H1 (cell line): ENCODE data around the gene MACC1. TPM values are rescaled to one million over a fixed set of nuclear protein-coding genes. Genes with fewer than 3 reads are reported as not detected.

Source experiments
- CTCF ChIA-PET: fragments of 300-600 bp; sonication (Branson Sonifier 250); formaldehyde crosslinking; loops from one replicate; lab custom pipeline; 2021; ENCODE audit not compliant: partially characterized antibody; lab: Charles Lee
- POLR2A ChIA-PET: fragments of 300-600 bp; sonication (Branson Sonifier 250); formaldehyde crosslinking; loops from one replicate; lab custom pipeline; 2021; ENCODE audit warnings: inconsistent platforms; ENCODE audit not compliant: partially characterized antibody; lab: Charles Lee
- DNase-seq, 2 experiments: peaks; one replicate each; pipeline versions ENCODE4 v3.0.0 to v3.0.0-alpha.2; 2010 to 2022; ENCODE audit warnings: low spot score in 2 of 2, low read depth in 1 of 2, mixed read lengths in 1 of 2
- FAIRE-seq: peaks from 2 replicates; lab custom pipeline; 2011; peaks lifted over from hg19 to GRCh38; lab: Jason Lieb, UNC
- H2AFZ ChIP-seq: 2 replicates; pipeline ENCODE4 v1.8.1; 2012; ENCODE audit warnings: low read length, inconsistent platforms
- H2AK5ac ChIP-seq: 2 replicates; pipeline ENCODE4 v1.6.1; 2013; ENCODE audit warnings: low read depth, low read length
- H2BK120ac ChIP-seq: replicated peaks from 2 replicates; pipeline ENCODE3; 2013; ENCODE audit warnings: low read depth, low read length, inconsistent platforms
- H2BK12ac ChIP-seq: 2 replicates; pipeline ENCODE4 v1.6.1; 2013; ENCODE audit warnings: low read depth, low read length
- H2BK15ac ChIP-seq: 2 replicates; pipeline ENCODE4 v1.6.1; 2013; ENCODE audit warnings: low read length
- H2BK20ac ChIP-seq: 2 replicates; pipeline ENCODE4 v1.6.1; 2013; ENCODE audit warnings: low read length
- H2BK5ac ChIP-seq: 2 replicates; pipeline ENCODE4 v1.6.1; 2013; ENCODE audit warnings: low read depth, low read length
- H3K14ac ChIP-seq: 2 replicates; pipeline ENCODE4 v1.6.1; 2013; ENCODE audit warnings: inconsistent platforms; ENCODE audit not compliant: insufficient read length
- H3K18ac ChIP-seq: 2 replicates; pipeline ENCODE4 v1.6.1; 2013; ENCODE audit warnings: low read length; ENCODE audit errors: extremely low read depth
- H3K23ac ChIP-seq: 2 replicates; pipeline ENCODE4 v1.6.1; 2013; ENCODE audit warnings: inconsistent platforms; ENCODE audit not compliant: insufficient read length
- H3K23me2 ChIP-seq: 2 replicates; pipeline ENCODE4 v1.6.1; 2013; ENCODE audit warnings: low read depth, low read length
- H3K27ac ChIP-seq: 2 replicates; pipeline ENCODE4 v1.6.1; 2011; ENCODE audit warnings: low read depth, low read length, inconsistent platforms
- H3K27me3 ChIP-seq, 4 experiments: replicated peaks in 1 of 4; 1 replicate in 1 of 4; 2 replicates in 3 of 4; pipeline versions ENCODE4 v1.6.1 to v1.8.1; 2011 to 2013; ENCODE audit warnings: low read length in 3 of 4, mild to moderate bottlenecking in 3 of 4, inconsistent platforms in 2 of 4, mixed read lengths in 2 of 4, moderate library complexity in 1 of 4; ENCODE audit not compliant: control insufficient read depth in 3 of 4, insufficient read depth in 3 of 4; ENCODE audit errors: extremely low read depth in 1 of 4
- H3K36me3 ChIP-seq, 4 experiments: 2 replicates each; pipeline versions ENCODE4 v1.6.1 to v1.8.1; 2011 to 2013; ENCODE audit warnings: mild to moderate bottlenecking in 4 of 4, low read length in 3 of 4, moderate library complexity in 2 of 4, control low read depth in 1 of 4, inconsistent platforms in 1 of 4; ENCODE audit not compliant: insufficient read depth in 4 of 4, control insufficient read depth in 2 of 4
- H3K4ac ChIP-seq: replicated peaks from 2 replicates; pipeline ENCODE3; 2013; ENCODE audit warnings: low read length, low read depth, mixed read lengths, inconsistent platforms; ENCODE audit not compliant: insufficient read length
- H3K4me1 ChIP-seq, 4 experiments: replicated peaks in 1 of 4; 1 replicate in 1 of 4; 2 replicates in 3 of 4; pipeline versions ENCODE4 v1.6.1 to v1.8.1; 2011 to 2013; ENCODE audit warnings: low read length in 3 of 4, inconsistent platforms in 2 of 4, mixed read lengths in 1 of 4; ENCODE audit not compliant: insufficient read depth in 4 of 4, control insufficient read depth in 3 of 4
- H3K4me2 ChIP-seq, 2 experiments: 2 replicates each; pipeline versions ENCODE4 v1.6.1 to v1.8.1; 2011 to 2013; ENCODE audit warnings: low read depth in 2 of 2, low read length in 2 of 2, control low read depth in 1 of 2, inconsistent platforms in 1 of 2, mild to moderate bottlenecking in 1 of 2; ENCODE audit not compliant: insufficient read depth in 1 of 2
- H3K4me3 ChIP-seq, 4 experiments: fragments of 200-600, 300-600 bp in 1 of 4; sonication (generic), shearing (Covaris generic), sonication (Bioruptor Twin) in 1 of 4; 2 replicates each; pipeline versions ENCODE4 v1.5.1 to v1.8.1; 2011 to 2016; ENCODE audit warnings: low read length in 4 of 4, low read depth in 3 of 4, control low read depth in 2 of 4, inconsistent platforms in 2 of 4, mild to moderate bottlenecking in 2 of 4, mixed read lengths in 1 of 4, moderate library complexity in 1 of 4; ENCODE audit not compliant: insufficient read depth in 2 of 4; ENCODE audit errors: extremely low read depth in 1 of 4
- H3K56ac ChIP-seq: replicated peaks from 2 replicates; pipeline ENCODE3; 2013; ENCODE audit warnings: low read depth, mild to moderate bottlenecking, mixed read lengths, low read length, inconsistent platforms; ENCODE audit not compliant: insufficient read length
- H3K79me1 ChIP-seq: 2 replicates; pipeline ENCODE4 v1.6.1; 2013; ENCODE audit warnings: low read depth, low read length, control low read depth
- H3K79me2 ChIP-seq, 2 experiments: 2 replicates each; pipeline versions ENCODE4 v1.6.1 to v1.8.1; 2012 to 2013; ENCODE audit warnings: low read length in 2 of 2, mild to moderate bottlenecking in 2 of 2, inconsistent platforms in 1 of 2; ENCODE audit not compliant: insufficient read depth in 2 of 2, control insufficient read depth in 1 of 2
- H3K9ac ChIP-seq, 4 experiments: replicated peaks in 1 of 4; 1 replicate in 1 of 4; 2 replicates in 3 of 4; pipeline versions ENCODE4 v1.6.1 to v1.8.1; 2011 to 2013; ENCODE audit warnings: low read depth in 3 of 4, low read length in 3 of 4, control low read depth in 2 of 4, mild to moderate bottlenecking in 2 of 4, moderate library complexity in 2 of 4, inconsistent platforms in 1 of 4; ENCODE audit errors: extremely low read depth in 1 of 4
- H3K9me3 ChIP-seq, 2 experiments: 2 replicates each; pipeline versions ENCODE4 v1.6.1 to v1.8.1; 2012 to 2013; ENCODE audit warnings: mild to moderate bottlenecking in 2 of 2, moderate library complexity in 2 of 2, control low read depth in 1 of 2, inconsistent platforms in 1 of 2, low read depth in 1 of 2, low read length in 1 of 2, mixed read lengths in 1 of 2; ENCODE audit not compliant: insufficient read depth in 2 of 2
- H4K20me1 ChIP-seq, 2 experiments: replicated peaks in 1 of 2; 2 replicates each; pipeline versions ENCODE3 to v1.8.1; 2011 to 2013; ENCODE audit warnings: inconsistent platforms in 2 of 2, low read length in 2 of 2, mild to moderate bottlenecking in 1 of 2; ENCODE audit not compliant: insufficient read depth in 2 of 2, control insufficient read depth in 1 of 2
- H4K5ac ChIP-seq: 2 replicates; pipeline ENCODE4 v1.6.1; 2013; ENCODE audit warnings: low read length, low read depth, mixed read lengths, inconsistent platforms; ENCODE audit not compliant: insufficient read length
- H4K8ac ChIP-seq: 2 replicates; pipeline ENCODE4 v1.8.0; 2013; ENCODE audit warnings: mild to moderate bottlenecking, moderate library complexity, low read length, inconsistent platforms; ENCODE audit not compliant: insufficient read depth; ENCODE audit errors: extremely low read depth
- H4K91ac ChIP-seq: replicated peaks from 2 replicates; pipeline ENCODE3; 2013; ENCODE audit warnings: low read length, mixed read lengths, inconsistent platforms; ENCODE audit not compliant: insufficient read length
- CEBPB ChIP-seq: IDR thresholded peaks from 2 replicates; pipeline ENCODE4 v1.6.1; 2012; ENCODE audit warnings: low read depth, low read length
- TBP ChIP-seq: IDR thresholded peaks from 2 replicates; pipeline ENCODE4 v1.6.1; 2011; ENCODE audit warnings: low read depth, low read length, improper control_type of control experiment
- WGBS, 2 experiments: shearing (Covaris generic) in 1 of 2; methylation state at CpG; one replicate each; pipeline versions ENCODE4 v1.1.6 to v1.1.7; 2013 to 2015; ENCODE audit warnings: low lambda C conversion rate in 2 of 2, mixed read lengths in 2 of 2, inconsistent platforms in 1 of 2, low coverage in 1 of 2, missing lambda C conversion rate in 1 of 2; ENCODE audit not compliant: insufficient replicate concordance in 2 of 2, insufficient coverage in 1 of 2, insufficient read length in 1 of 2; ENCODE audit errors: extremely low coverage in 1 of 2, missing lambda C conversion rate in 1 of 2; 5-methylcytosine and 5-hydroxymethylcytosine counted together
- polyA plus RNA-seq, 7 experiments: library from polyadenylated mRNA; depleted of rRNA in 3 of 7; stranded (reverse) in 5 of 7; unstranded in 2 of 7; fragments of >200 nt in 5 of 7; fragments of 200-250 nt in 2 of 7; gene quantifications; 1 replicate in 5 of 7; 2 replicates in 1 of 7; 4 replicates in 1 of 7; pipeline versions ENCODE4 v1.2.1 to v1.2.3, GENCODE V29; 2011 to 2013; ENCODE audit warnings: missing spikeins in 2 of 7, mixed read lengths in 2 of 7
- total RNA-seq: library from RNA; stranded (reverse); fragmentation: NEBNext Ultra II Directional; extraction: Animal tissue kit (Norgen Biotek cat#: 25700); gene quantifications from 2 replicates; pipeline ENCODE4 v1.2.1, GENCODE V29; 2021
- TF ChIP-seq, protein P1 (sequence below): IDR thresholded peaks from 2 replicates; pipeline ENCODE4 v1.6.1; 2011; ENCODE audit warnings: low read length, improper control_type of control experiment

MACC1 gene
- total and polyA plus RNA-seq, 2 of the 8 experiments (the other 6 are each of a cell fraction or from before 2014, with no cell fraction given) = 2.0 to 17.2 TPM

DNA sequence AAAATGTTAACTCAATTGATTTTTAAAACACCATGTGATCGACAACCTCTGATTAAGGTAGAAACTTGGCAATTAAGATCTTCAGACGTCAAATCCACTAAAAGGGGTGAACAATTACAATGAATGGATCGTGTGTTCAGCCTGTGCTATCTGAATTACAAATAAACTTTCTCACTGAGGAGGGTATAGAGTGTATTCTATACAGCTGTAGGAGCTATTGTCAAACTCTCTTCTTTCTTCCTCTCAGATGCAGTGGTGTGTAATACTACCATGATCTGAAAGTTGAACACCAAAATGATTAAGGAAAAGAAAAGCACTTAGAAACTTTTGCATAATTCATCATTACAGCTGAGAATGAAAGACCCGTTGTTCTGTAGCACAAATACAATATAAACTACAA, 32.2 kb upstream of the MACC1 start:
- H3K27me3 ChIP-seq = no peaks in the 10 kb centered on the region
- H3K23ac ChIP-seq = no peak overlapping the region
- no peak for FAIRE-seq
- H2BK5ac ChIP-seq = no peak overlapping the region
- H4K20me1 ChIP-seq = no peaks in the 10 kb centered on the region
- H3K79me2 ChIP-seq = no peaks in the 10 kb centered on the region
- no peak overlapping the region for H3K4me2 ChIP-seq
- H2AFZ ChIP-seq = no peak overlapping the region
- H4K8ac ChIP-seq = no peak overlapping the region
- H3K9me3 ChIP-seq = no peaks in the 10 kb centered on the region
- H2BK12ac ChIP-seq = no peak overlapping the region
- no peak overlapping the region for H2BK15ac ChIP-seq
- no peaks in the 10 kb centered on the region for H3K79me1 ChIP-seq
- DNase-seq = no peak
- no peak overlapping the region for H4K5ac ChIP-seq
- H3K56ac ChIP-seq = no peak overlapping the region
- no peak overlapping the region for H4K91ac ChIP-seq
- no peaks in the 10 kb centered on the region for H3K4me1 ChIP-seq
- no peak overlapping the region for H2BK120ac ChIP-seq
- no peak overlapping the region for H3K4me3 ChIP-seq
- POLR2A ChIA-PET = no interaction called here
- no peak overlapping the region for H3K9ac ChIP-seq
- no peak overlapping the region for H3K27ac ChIP-seq
- TF ChIP-seq TBP = no peak
- TF ChIP-seq CEBPB = no peak
- TF ChIP-seq, protein P1, sequence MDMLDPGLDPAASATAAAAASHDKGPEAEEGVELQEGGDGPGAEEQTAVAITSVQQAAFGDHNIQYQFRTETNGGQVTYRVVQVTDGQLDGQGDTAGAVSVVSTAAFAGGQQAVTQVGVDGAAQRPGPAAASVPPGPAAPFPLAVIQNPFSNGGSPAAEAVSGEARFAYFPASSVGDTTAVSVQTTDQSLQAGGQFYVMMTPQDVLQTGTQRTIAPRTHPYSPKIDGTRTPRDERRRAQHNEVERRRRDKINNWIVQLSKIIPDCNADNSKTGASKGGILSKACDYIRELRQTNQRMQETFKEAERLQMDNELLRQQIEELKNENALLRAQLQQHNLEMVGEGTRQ = no peak
- no peak overlapping the region for H2BK20ac ChIP-seq
- no peak overlapping the region for H3K14ac ChIP-seq
- no peak overlapping the region for H3K4ac ChIP-seq
- H2AK5ac ChIP-seq = no peak overlapping the region
- WGBS, 2 experiments = 94% methylated on average over 4 of the region's 4 CpGs; no CpG with 5 or more reads in 1 of the 2 experiments
- CTCF ChIA-PET = no interaction called here
- no peak overlapping the region for H3K18ac ChIP-seq
- peaks cover 2% of the 10 kb centered on the region; the same call in 1 of the 2 replicates for H3K23me2 ChIP-seq
- H3K36me3 ChIP-seq = no peaks in the 10 kb centered on the region
